ENCODE measurements around the gene MRPL2.

MRPL2 gene

GRCh38 chr6:43037197-43037596 lies 22.0 kb downstream of the MRPL2 start:
- H3K27ac ChIP-seq = peak overlapping the region; percentile 21
- ChIA-PET CTCF (no interaction called here), POLR2A (ENCODE audit: low non-redundant PET) (no interaction called here)
- TF ChIP-seq, protein P1, sequence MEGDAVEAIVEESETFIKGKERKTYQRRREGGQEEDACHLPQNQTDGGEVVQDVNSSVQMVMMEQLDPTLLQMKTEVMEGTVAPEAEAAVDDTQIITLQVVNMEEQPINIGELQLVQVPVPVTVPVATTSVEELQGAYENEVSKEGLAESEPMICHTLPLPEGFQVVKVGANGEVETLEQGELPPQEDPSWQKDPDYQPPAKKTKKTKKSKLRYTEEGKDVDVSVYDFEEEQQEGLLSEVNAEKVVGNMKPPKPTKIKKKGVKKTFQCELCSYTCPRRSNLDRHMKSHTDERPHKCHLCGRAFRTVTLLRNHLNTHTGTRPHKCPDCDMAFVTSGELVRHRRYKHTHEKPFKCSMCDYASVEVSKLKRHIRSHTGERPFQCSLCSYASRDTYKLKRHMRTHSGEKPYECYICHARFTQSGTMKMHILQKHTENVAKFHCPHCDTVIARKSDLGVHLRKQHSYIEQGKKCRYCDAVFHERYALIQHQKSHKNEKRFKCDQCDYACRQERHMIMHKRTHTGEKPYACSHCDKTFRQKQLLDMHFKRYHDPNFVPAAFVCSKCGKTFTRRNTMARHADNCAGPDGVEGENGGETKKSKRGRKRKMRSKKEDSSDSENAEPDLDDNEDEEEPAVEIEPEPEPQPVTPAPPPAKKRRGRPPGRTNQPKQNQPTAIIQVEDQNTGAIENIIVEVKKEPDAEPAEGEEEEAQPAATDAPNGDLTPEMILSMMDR (conservative IDR thresholded peaks at IDR 0.05; ENCODE audit: low read depth) = no peak
- DNase-seq (ENCODE audit: low spot score) = no peak

- TF ChIP-seq, protein P1 (conservative IDR thresholded peaks at IDR 0.05; ENCODE audit: low read depth) = no peak
- ChIA-PET POLR2A (ENCODE audit: low non-redundant PET) (interaction anchor here (0.7 kb wide), 1 partner anchor 23 kb away, joined by 3 read pairs; the partner anchor contains the start of genes KLHDC3 and MEA1), CTCF (no interaction called here)
- H3K27ac ChIP-seq = peak overlapping the region; percentile 21; the same call in 1 of the 2 replicates
- DNase-seq (ENCODE audit: low spot score) = no peak
These were observed 22.5 kb downstream of the MRPL2 start for GRCh38 chr6:43036712-43037111.

GRCh38 chr6:43035495-43036194 lies 23.6 kb downstream of the MRPL2 start:
- TF ChIP-seq, protein P1 (conservative IDR thresholded peaks at IDR 0.05; ENCODE audit: low read depth) = no peak
- ChIA-PET POLR2A (ENCODE audit: low non-redundant PET) (no interaction called here), CTCF (no interaction called here)
- peak overlapping the region; percentile 48 for H3K27ac ChIP-seq
- DNase-seq (ENCODE audit: low spot score) = no peak

GRCh38 chr6:43034190-43034525 lies 25.1 kb downstream of the MRPL2 start:
- peak overlapping the region; percentile 48 for H3K27ac ChIP-seq
- DNase-seq (ENCODE audit: low spot score) = no peak
- POLR2A ChIA-PET (ENCODE audit: low non-redundant PET) = no interaction called here
- TF ChIP-seq, protein P1 (conservative IDR thresholded peaks at IDR 0.05; ENCODE audit: low read depth) = no peak
- CTCF ChIA-PET = interaction anchor here (0.6 kb wide), 1 partner anchor 413 kb away, joined by 3 read pairs; no protein-coding TSS in a partner anchor

DNA sequence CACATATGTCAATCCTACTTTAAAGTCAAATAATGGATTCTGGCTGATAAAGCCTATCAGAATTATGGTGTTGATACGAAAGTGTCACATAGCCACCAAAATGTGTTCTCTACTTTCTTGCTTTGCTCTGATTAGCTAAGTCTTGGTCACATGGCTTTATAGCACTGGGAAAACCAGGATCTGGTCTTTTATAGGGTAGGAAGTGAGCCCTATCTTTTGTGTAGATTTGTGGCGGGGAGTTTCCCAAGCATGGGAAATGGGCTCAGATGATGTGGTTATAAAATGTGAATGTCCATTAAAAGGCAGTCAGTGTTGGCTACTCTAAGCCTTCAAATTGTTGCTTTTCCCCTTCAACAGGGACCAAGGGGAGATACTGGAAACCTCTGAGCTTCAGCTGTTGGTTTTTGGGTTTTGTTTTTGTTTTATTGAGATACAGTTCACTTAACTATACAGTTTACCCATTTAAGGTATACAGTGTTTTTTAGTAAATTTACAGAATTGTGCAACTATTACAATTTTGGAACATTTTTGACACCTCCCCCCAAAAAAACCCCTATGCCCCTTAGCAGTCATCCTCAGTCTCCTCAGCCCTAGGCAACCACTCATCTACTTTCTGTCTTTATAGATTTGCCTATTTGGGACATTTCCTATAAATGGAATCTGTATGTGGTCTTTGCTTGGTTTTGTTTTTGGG lies 25.6 kb downstream of the MRPL2 start:
- H3K27ac ChIP-seq = no peak overlapping the region
- TF ChIP-seq, protein P1 (conservative IDR thresholded peaks at IDR 0.05; ENCODE audit: low read depth) = no peak
- ChIA-PET POLR2A (ENCODE audit: low non-redundant PET) (no interaction called here), CTCF (no interaction called here)
- DNase-seq (ENCODE audit: low spot score) = no peak

DNA sequence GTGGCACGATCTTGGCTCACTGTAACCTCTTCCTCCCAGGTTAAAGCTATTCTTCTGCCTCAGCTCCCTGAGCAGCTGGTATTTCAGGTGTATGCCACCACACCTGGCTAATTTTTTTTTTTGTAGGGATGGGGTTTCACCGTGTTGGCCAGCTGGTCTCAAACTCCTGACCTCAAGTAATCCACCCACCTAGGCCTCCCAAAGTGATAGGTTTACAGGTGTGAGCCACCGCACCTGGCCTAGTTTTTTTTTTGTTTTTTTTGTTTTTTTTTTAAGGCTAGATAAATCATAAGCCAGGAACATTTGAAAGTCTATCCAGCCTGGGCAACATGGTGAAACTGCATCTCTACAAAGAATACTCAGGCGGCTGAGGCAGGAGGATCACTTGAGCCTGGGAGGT lies 26.9 kb downstream of the MRPL2 start:
- ChIA-PET CTCF (interaction anchor here (0.6 kb wide), 1 partner anchor 97 kb away, joined by 3 read pairs; no protein-coding TSS in a partner anchor), POLR2A (ENCODE audit: low non-redundant PET) (interaction anchor here (0.5 to 0.6 kb wide), 2 partner anchors 492 to 580 kb away, joined by 3 to 5 read pairs; no protein-coding TSS in a partner anchor)
- peak overlapping the region; percentile 18 for H3K27ac ChIP-seq
- TF ChIP-seq, protein P1 (conservative IDR thresholded peaks at IDR 0.05; ENCODE audit: low read depth) = no peak
- no peak for DNase-seq (ENCODE audit: low spot score)

Data from RWPE1 (cell line).